HepG2 (cell line): ENCODE results near the gene TWNK. TPM values are rescaled to one million over a fixed set of nuclear protein-coding genes. Genes with fewer than 3 reads are reported as not detected.

Experiments used
- ARNT2 ChIP-seq: sonication (generic); formaldehyde crosslinking; IDR thresholded peaks from 2 replicates; pipeline ENCODE4 v1.8.0; 2022; ENCODE audit warnings: mild to moderate bottlenecking, low read depth, missing genetic modification reagents, moderate library complexity
- ATF7 ChIP-seq, 2 experiments: fragments of 450-650 bp in 1 of 2; sonication (generic) in 1 of 2; formaldehyde crosslinking in 1 of 2; IDR thresholded peaks; 2 replicates each; pipeline versions ENCODE4 v1.4.0 to v1.6.1; 2016 to 2020; ENCODE audit warnings: antibody characterized with exemption in 1 of 2, mild to moderate bottlenecking in 1 of 2, missing genetic modification reagents in 1 of 2
- JUNB ChIP-seq: sonication (generic); formaldehyde crosslinking; IDR thresholded peaks from 2 replicates; pipeline ENCODE4 v1.8.0; 2022; ENCODE audit warnings: missing genetic modification reagents, mild to moderate bottlenecking, borderline replicate concordance
- MEF2D ChIP-seq: sonication (generic); formaldehyde crosslinking; IDR thresholded peaks from 2 replicates; pipeline ENCODE4 v1.5.1; 2020; ENCODE audit warnings: mild to moderate bottlenecking, missing genetic modification reagents
- NFIC ChIP-seq: IDR thresholded peaks from 2 replicates; pipeline ENCODE4 v1.6.1; 2012; ENCODE audit warnings: mild to moderate bottlenecking, low read length, inconsistent platforms
- SIX1 ChIP-seq: sonication (generic); formaldehyde crosslinking; IDR thresholded peaks from 2 replicates; pipeline ENCODE4 v1.4.0; 2020; ENCODE audit warnings: missing genetic modification reagents, borderline replicate concordance
- SNAPC2 ChIP-seq: sonication (generic); formaldehyde crosslinking; IDR thresholded peaks from 2 replicates; pipeline ENCODE4 v1.8.1; 2022; ENCODE audit warnings: mild to moderate bottlenecking, missing genetic modification reagents
- ZNF138 ChIP-seq: sonication (generic); formaldehyde crosslinking; IDR thresholded peaks from 2 replicates; pipeline ENCODE4 v1.5.0; 2020; ENCODE audit warnings: mild to moderate bottlenecking, low read depth, missing genetic modification reagents
- ZNF33A ChIP-seq: sonication (generic); formaldehyde crosslinking; IDR thresholded peaks from 2 replicates; pipeline ENCODE4 v1.5.1; 2020; ENCODE audit warnings: missing genetic modification reagents, mild to moderate bottlenecking, moderate library complexity, borderline replicate concordance
- ZNF33B ChIP-seq: sonication (generic); formaldehyde crosslinking; IDR thresholded peaks from 2 replicates; pipeline ENCODE4 v1.5.1; 2020; ENCODE audit warnings: mild to moderate bottlenecking, missing genetic modification reagents
- ZNF484 ChIP-seq: sonication (generic); formaldehyde crosslinking; IDR thresholded peaks from 2 replicates; pipeline ENCODE4 v1.5.1; 2020; ENCODE audit warnings: mild to moderate bottlenecking, low read depth, missing genetic modification reagents, borderline replicate concordance
- ZNF703 ChIP-seq: sonication (generic); formaldehyde crosslinking; IDR thresholded peaks from 2 replicates; pipeline ENCODE4 v1.5.1; 2020; ENCODE audit warnings: missing genetic modification reagents, mild to moderate bottlenecking, moderate library complexity, borderline replicate concordance
- ZNF883 ChIP-seq: sonication (generic); formaldehyde crosslinking; IDR thresholded peaks from 2 replicates; pipeline ENCODE4 v1.5.1; 2020; ENCODE audit warnings: mild to moderate bottlenecking, missing genetic modification reagents; ENCODE audit errors: not compliant biosample characterization
- ZSCAN22 ChIP-seq: sonication (generic); formaldehyde crosslinking; IDR thresholded peaks from 2 replicates; pipeline ENCODE4 v1.4.0; 2020; ENCODE audit warnings: mild to moderate bottlenecking, missing genetic modification reagents
- polyA plus RNA-seq, 8 experiments: library from polyadenylated mRNA; depleted of rRNA in 3 of 8; stranded (reverse) in 7 of 8; unstranded in 1 of 8; fragments of >200 nt; fragmentation: Illumina TruSeq in 4 of 8; extraction: Trizol in 4 of 8; gene quantifications; 2 replicates each; pipeline versions ENCODE4 v1.2.1 to v1.2.3, GENCODE V29; 2011 to 2016; ENCODE audit warnings: low read depth in 4 of 8, missing spikeins in 1 of 8, mixed read lengths in 1 of 8; ENCODE audit not compliant: insufficient read depth in 1 of 8
- total RNA-seq, 5 experiments: library from RNA; depleted of rRNA; stranded (reverse); fragments of >200 nt; fragmentation: Illumina TruSeq; extraction: Trizol; gene quantifications; 2 replicates each; pipeline ENCODE4 v1.2.3, GENCODE V29; 2016; ENCODE audit warnings: low read depth in 1 of 5
- TF ChIP-seq, protein P1 (sequence below): sonication (generic); formaldehyde crosslinking; IDR thresholded peaks from 2 replicates; pipeline ENCODE4 v1.8.0; 2022; ENCODE audit warnings: missing genetic modification reagents, low read depth, mild to moderate bottlenecking, borderline replicate concordance
- TF ChIP-seq, protein P2 (sequence below): sonication (generic); formaldehyde crosslinking; IDR thresholded peaks from 2 replicates; pipeline ENCODE4 v1.9.0; 2022; ENCODE audit warnings: low read depth, missing genetic modification reagents
- TF ChIP-seq, protein P3 (sequence below): sonication (generic); formaldehyde crosslinking; conservative IDR thresholded peaks from 2 replicates; pipeline ENCODE4 v1.4.0; 2020; ENCODE audit warnings: missing genetic modification reagents
- TF ChIP-seq, protein P4 (sequence below): sonication (generic); formaldehyde crosslinking; IDR thresholded peaks from 2 replicates; pipeline ENCODE4 v1.4.0; 2020; ENCODE audit warnings: missing genetic modification reagents, borderline replicate concordance

Gene TWNK
- total and polyA plus RNA-seq, 2 of the 13 experiments (the other 11 are each of a cell fraction or from before 2014, with no cell fraction given): 10.7 to 16.5 TPM

DNA sequence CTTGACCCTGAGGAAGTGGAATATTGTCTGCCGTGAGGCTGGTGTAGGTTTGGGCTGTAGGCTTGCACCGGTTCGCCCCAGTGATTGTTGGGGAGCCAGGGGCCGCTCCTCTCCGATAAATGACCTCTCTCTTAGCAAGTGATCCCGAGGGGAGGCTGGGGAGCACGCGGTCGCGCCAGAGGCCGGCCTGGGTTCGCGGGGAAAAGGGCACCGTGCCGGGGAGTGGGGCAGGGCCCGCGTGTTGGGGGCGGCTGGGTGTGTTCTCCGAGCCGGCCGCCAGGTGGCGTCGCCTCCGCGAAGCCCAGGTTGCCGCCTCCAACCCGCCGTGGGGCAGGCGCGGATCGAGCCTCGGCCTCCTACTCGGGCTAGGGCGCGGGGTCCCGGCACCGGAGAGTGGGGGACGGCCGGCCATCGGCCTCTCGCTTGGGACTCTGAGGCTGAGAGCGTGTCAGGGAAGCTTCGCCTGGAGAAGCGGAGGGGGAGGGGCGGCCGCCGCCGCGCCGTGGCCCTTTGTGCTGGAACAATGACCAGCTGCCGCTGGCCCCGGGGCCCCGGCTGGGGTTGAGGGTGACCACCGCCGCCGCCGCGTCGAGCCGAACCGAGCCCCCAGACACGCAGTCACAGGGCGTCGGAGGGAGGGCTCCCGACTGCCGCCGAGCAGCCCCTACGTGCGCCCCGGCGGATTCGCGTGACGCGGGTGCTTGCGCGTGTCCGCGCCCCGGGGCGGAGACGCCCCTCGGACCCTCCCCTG lies 11.8 kb downstream of the TWNK start (continued):
- 0 out of 2 replicates have a peak, but pooled peaks have one; percentile 16 for TF ChIP-seq SIX1 (CRISPR knock-in tag)
- no peak; the same call in 1 of the 2 replicates for TF ChIP-seq ZNF138 (CRISPR knock-in tag)
- TF ChIP-seq, protein P1, sequence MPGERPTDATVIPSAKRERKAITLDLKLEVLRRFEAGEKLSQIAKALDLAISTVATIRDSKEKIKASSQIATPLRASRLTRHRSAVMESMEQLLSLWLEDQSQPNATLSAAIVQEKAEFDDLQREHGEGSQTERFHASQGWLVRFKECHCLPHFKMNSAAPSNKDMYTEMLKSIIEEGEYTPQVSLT (CRISPR knock-in tag): no peak
- TF ChIP-seq MEF2D (CRISPR knock-in tag): no peak
- TF ChIP-seq ZNF703 (CRISPR knock-in tag): 0 out of 2 replicates have a peak, but pooled peaks have one; percentile 51
- TF ChIP-seq NFIC: no peak
- no peak for TF ChIP-seq ZNF883 (CRISPR knock-in tag)
- TF ChIP-seq, protein P2, sequence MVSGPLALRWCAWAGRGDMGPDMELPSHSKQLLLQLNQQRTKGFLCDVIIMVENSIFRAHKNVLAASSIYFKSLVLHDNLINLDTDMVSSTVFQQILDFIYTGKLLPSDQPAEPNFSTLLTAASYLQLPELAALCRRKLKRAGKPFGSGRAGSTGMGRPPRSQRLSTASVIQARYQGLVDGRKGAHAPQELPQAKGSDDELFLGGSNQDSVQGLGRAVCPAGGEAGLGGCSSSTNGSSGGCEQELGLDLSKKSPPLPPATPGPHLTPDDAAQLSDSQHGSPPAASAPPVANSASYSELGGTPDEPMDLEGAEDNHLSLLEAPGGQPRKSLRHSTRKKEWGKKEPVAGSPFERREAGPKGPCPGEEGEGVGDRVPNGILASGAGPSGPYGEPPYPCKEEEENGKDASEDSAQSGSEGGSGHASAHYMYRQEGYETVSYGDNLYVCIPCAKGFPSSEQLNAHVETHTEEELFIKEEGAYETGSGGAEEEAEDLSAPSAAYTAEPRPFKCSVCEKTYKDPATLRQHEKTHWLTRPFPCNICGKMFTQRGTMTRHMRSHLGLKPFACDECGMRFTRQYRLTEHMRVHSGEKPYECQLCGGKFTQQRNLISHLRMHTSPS (CRISPR knock-in tag): peak; percentile 58
- TF ChIP-seq ZSCAN22 (CRISPR knock-in tag): no peak
- TF ChIP-seq ARNT2 (CRISPR knock-in tag): peak; percentile 77
- peak; percentile 48; the same call in 1 of the 2 replicates for TF ChIP-seq JUNB
- no peak for TF ChIP-seq ZNF33A (CRISPR knock-in tag)
- no peak for TF ChIP-seq ATF7 (IDR thresholded peaks at IDR 0.05)
- 0 out of 2 replicates have a peak, but pooled peaks have one; percentile 22 for TF ChIP-seq ATF7 (CRISPR knock-in tag; IDR thresholded peaks at IDR 0.05)
- TF ChIP-seq SNAPC2 (CRISPR knock-in tag): peak; percentile 80; the same call in 1 of the 2 replicates
- TF ChIP-seq, protein P3, sequence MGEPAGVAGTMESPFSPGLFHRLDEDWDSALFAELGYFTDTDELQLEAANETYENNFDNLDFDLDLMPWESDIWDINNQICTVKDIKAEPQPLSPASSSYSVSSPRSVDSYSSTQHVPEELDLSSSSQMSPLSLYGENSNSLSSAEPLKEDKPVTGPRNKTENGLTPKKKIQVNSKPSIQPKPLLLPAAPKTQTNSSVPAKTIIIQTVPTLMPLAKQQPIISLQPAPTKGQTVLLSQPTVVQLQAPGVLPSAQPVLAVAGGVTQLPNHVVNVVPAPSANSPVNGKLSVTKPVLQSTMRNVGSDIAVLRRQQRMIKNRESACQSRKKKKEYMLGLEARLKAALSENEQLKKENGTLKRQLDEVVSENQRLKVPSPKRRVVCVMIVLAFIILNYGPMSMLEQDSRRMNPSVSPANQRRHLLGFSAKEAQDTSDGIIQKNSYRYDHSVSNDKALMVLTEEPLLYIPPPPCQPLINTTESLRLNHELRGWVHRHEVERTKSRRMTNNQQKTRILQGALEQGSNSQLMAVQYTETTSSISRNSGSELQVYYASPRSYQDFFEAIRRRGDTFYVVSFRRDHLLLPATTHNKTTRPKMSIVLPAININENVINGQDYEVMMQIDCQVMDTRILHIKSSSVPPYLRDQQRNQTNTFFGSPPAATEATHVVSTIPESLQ (CRISPR knock-in tag): 0 out of 2 replicates have a peak, but pooled peaks have one; percentile 54
- no peak for TF ChIP-seq ZNF484 (CRISPR knock-in tag)
- TF ChIP-seq, protein P4, sequence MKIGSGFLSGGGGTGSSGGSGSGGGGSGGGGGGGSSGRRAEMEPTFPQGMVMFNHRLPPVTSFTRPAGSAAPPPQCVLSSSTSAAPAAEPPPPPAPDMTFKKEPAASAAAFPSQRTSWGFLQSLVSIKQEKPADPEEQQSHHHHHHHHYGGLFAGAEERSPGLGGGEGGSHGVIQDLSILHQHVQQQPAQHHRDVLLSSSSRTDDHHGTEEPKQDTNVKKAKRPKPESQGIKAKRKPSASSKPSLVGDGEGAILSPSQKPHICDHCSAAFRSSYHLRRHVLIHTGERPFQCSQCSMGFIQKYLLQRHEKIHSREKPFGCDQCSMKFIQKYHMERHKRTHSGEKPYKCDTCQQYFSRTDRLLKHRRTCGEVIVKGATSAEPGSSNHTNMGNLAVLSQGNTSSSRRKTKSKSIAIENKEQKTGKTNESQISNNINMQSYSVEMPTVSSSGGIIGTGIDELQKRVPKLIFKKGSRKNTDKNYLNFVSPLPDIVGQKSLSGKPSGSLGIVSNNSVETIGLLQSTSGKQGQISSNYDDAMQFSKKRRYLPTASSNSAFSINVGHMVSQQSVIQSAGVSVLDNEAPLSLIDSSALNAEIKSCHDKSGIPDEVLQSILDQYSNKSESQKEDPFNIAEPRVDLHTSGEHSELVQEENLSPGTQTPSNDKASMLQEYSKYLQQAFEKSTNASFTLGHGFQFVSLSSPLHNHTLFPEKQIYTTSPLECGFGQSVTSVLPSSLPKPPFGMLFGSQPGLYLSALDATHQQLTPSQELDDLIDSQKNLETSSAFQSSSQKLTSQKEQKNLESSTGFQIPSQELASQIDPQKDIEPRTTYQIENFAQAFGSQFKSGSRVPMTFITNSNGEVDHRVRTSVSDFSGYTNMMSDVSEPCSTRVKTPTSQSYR (CRISPR knock-in tag): peak; percentile 80
- TF ChIP-seq ZNF33B: no peak
